Mucosa of descending colon (tissue), 3 donors: ENCODE measurements around the gene PDZRN3. TPM values are rescaled to one million over a fixed set of nuclear protein-coding genes. Genes with fewer than 3 reads are reported as not detected.

ENCODE experiments used
- ATAC-seq: fragments of 200-7000 bp; cut with Tn5 transposase; one replicate; pipeline ENCODE4 v1.9.1; 2020; ENCODE audit warnings: mild to moderate bottlenecking, moderate library complexity
- DNase-seq, 3 donors: peaks; one replicate each; pipeline ENCODE4 v3.0.0-alpha.2; 2020
- H3K36me3 ChIP-seq: fragments of 200-600 bp; one replicate; pipeline ENCODE4 v1.8.0; 2021; ENCODE audit warnings: low read depth, mild to moderate bottlenecking
- H3K4me1 ChIP-seq: fragments of 200-600 bp; one replicate; pipeline ENCODE4 v1.8.0; 2021; ENCODE audit warnings: low read depth, mild to moderate bottlenecking
- H3K4me3 ChIP-seq: fragments of 200-600 bp; one replicate; pipeline ENCODE4 v1.8.0; 2021; ENCODE audit warnings: mild to moderate bottlenecking
- H3K9me3 ChIP-seq: fragments of 200-600 bp; one replicate; pipeline ENCODE4 v1.8.0; 2021; ENCODE audit warnings: mild to moderate bottlenecking
- CTCF ChIP-seq: fragments of 200-600 bp; IDR thresholded peaks from one replicate; pipeline ENCODE4 v1.8.0; 2022; ENCODE audit warnings: antibody characterized with exemption, mild to moderate bottlenecking
- intact Hi-C, 2 donors: fragments of 100-400 bp; cut with DNase I in 1 of 2; cut with micrococcal nuclease in 1 of 2; formaldehyde crosslinking; loops; one replicate each; pipeline versions ENCODE4 v1.11.0 to v1.11.1; 2022; cut with DNase I, micrococcal nuclease
- total RNA-seq, 3 donors: library from RNA; stranded (reverse); fragmentation: NEBNext Ultra II Directional in 2 of 3; extraction: Animal tissue kit (Norgen Biotek cat#: 25700) in 2 of 3; gene quantifications; one replicate each; pipeline versions ENCODE4 v1.2.1 to v1.2.4, GENCODE V29; 2021 to 2023
- donor health status: DM: no; HTN: no; CAD: no; lungs with moderate emphysema.
- donor health status: DM: no; HTN: no; CAD: no.
- donor health status: DM: no; HTN: yes; CAD: no.

PDZRN3 gene
- total RNA-seq, 3 donors from 2014 or later = 17.9 to 147 (median 18.5) TPM

- DNase-seq = no peak
- H3K4me1 ChIP-seq = peaks cover 3% of the 10 kb centered on the region
- intact Hi-C loops = no loop called here
- H3K36me3 ChIP-seq = no peaks in the 10 kb centered on the region
- no peak overlapping the region for H3K4me3 ChIP-seq
- no peak for ATAC-seq
- H3K9me3 ChIP-seq = no peaks in the 10 kb centered on the region
- TF ChIP-seq CTCF = no peak
Measured at GRCh38 chr3:73381551-73381950, 243.2 kb downstream of the PDZRN3 start.

GRCh38 chr3:73380735-73381532 lies 243.8 kb downstream of the PDZRN3 start:
- intact Hi-C loops = no loop called here
- H3K36me3 ChIP-seq = no peaks in the 10 kb centered on the region
- DNase-seq (peak in 1 of 3 donors; percentile 10), ATAC-seq (peak; percentile 78)
- peaks cover 3% of the 10 kb centered on the region for H3K4me1 ChIP-seq
- no peak for TF ChIP-seq CTCF
- H3K4me3 ChIP-seq = no peak overlapping the region
- H3K9me3 ChIP-seq = no peaks in the 10 kb centered on the region

GRCh38 chr3:73379465-73379864 lies 245.3 kb downstream of the PDZRN3 start:
- Histone ChIP-seq H3K4me1 (peaks cover 3% of the 10 kb centered on the region), H3K9me3 (peaks cover 2% of the 10 kb centered on the region), H3K36me3 (no peaks in the 10 kb centered on the region), H3K4me3 (no peak overlapping the region)
- intact Hi-C loops = no loop called here
- TF ChIP-seq CTCF = no peak
- DNase-seq (no peak), ATAC-seq (no peak)

- DNase-seq = no peak
- TF ChIP-seq CTCF = no peak
- Histone ChIP-seq H3K4me3 (no peak overlapping the region), H3K9me3 (peaks cover 9% of the 10 kb centered on the region), H3K4me1 (peaks cover 3% of the 10 kb centered on the region), H3K36me3 (no peaks in the 10 kb centered on the region)
- no peak for ATAC-seq
- intact Hi-C loops = no loop called here
Measured at GRCh38 chr3:73378207-73378606, 246.5 kb downstream of the PDZRN3 start.

GRCh38 chr3:73365756-73366397 lies 258.9 kb downstream of the PDZRN3 start:
- DNase-seq (peak in 2 of 3 donors; percentile 26 to 31), ATAC-seq (peak; percentile 53)
- H3K36me3 ChIP-seq = no peaks in the 10 kb centered on the region
- H3K9me3 ChIP-seq = no peaks in the 10 kb centered on the region
- H3K4me3 ChIP-seq = no peak overlapping the region
- no peak for TF ChIP-seq CTCF
- intact Hi-C loops = no loop called here
- no peaks in the 10 kb centered on the region for H3K4me1 ChIP-seq
